ENCODE measurements around the gene ARID1B.

GRCh38 chr6:157088841-157089240 is 311.7 kb downstream of the ARID1B start:
- TF ChIP-seq, protein P1, sequence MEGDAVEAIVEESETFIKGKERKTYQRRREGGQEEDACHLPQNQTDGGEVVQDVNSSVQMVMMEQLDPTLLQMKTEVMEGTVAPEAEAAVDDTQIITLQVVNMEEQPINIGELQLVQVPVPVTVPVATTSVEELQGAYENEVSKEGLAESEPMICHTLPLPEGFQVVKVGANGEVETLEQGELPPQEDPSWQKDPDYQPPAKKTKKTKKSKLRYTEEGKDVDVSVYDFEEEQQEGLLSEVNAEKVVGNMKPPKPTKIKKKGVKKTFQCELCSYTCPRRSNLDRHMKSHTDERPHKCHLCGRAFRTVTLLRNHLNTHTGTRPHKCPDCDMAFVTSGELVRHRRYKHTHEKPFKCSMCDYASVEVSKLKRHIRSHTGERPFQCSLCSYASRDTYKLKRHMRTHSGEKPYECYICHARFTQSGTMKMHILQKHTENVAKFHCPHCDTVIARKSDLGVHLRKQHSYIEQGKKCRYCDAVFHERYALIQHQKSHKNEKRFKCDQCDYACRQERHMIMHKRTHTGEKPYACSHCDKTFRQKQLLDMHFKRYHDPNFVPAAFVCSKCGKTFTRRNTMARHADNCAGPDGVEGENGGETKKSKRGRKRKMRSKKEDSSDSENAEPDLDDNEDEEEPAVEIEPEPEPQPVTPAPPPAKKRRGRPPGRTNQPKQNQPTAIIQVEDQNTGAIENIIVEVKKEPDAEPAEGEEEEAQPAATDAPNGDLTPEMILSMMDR (tag by site-specific recombination; IDR thresholded peaks at IDR 0.05), result no peak
- TF ChIP-seq, protein P2, sequence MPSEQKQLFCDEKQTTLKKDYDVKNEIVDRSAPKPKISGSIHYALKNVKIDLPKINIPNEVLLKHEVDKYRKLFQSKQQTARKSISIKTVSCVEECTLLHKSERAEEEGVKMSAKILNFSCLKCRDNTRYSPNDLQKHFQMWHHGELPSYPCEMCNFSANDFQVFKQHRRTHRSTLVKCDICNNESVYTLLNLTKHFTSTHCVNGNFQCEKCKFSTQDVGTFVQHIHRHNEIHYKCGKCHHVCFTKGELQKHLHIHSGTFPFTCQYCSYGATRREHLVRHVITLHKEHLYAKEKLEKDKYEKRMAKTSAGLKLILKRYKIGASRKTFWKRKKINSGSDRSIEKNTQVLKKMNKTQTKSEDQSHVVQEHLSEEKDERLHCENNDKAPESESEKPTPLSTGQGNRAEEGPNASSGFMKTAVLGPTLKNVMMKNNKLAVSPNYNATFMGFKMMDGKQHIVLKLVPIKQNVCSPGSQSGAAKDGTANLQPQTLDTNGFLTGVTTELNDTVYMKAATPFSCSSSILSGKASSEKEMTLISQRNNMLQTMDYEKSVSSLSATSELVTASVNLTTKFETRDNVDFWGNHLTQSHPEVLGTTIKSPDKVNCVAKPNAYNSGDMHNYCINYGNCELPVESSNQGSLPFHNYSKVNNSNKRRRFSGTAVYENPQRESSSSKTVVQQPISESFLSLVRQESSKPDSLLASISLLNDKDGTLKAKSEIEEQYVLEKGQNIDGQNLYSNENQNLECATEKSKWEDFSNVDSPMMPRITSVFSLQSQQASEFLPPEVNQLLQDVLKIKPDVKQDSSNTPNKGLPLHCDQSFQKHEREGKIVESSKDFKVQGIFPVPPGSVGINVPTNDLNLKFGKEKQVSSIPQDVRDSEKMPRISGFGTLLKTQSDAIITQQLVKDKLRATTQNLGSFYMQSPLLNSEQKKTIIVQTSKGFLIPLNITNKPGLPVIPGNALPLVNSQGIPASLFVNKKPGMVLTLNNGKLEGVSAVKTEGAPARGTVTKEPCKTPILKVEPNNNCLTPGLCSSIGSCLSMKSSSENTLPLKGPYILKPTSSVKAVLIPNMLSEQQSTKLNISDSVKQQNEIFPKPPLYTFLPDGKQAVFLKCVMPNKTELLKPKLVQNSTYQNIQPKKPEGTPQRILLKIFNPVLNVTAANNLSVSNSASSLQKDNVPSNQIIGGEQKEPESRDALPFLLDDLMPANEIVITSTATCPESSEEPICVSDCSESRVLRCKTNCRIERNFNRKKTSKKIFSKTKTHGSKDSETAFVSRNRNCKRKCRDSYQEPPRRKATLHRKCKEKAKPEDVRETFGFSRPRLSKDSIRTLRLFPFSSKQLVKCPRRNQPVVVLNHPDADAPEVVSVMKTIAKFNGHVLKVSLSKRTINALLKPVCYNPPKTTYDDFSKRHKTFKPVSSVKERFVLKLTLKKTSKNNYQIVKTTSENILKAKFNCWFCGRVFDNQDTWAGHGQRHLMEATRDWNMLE (tag by site-specific recombination; conservative IDR thresholded peaks at IDR 0.05; ENCODE audit: low read depth), result no peak
- TF ChIP-seq ZNF354C (tag by site-specific recombination; IDR thresholded peaks at IDR 0.05; ENCODE audit: borderline replicate concordance, low read depth), result no peak
- no peak for TF ChIP-seq TCF7L2 (IDR thresholded peaks at IDR 0.05; ENCODE audit: borderline replicate concordance, low read depth, low read length)
- no peak for TF ChIP-seq KLF8 (tag by site-specific recombination; IDR thresholded peaks at IDR 0.05)
- TF ChIP-seq ZNF335 (tag by site-specific recombination; conservative IDR thresholded peaks at IDR 0.05), result no peak
- no peak for TF ChIP-seq OSR2 (tag by site-specific recombination; IDR thresholded peaks at IDR 0.05)
- TF ChIP-seq BCL11B (tag by site-specific recombination; IDR thresholded peaks at IDR 0.05; ENCODE audit: low read depth), result no peak
- no peak for TF ChIP-seq ZNF324 (tag by site-specific recombination; IDR thresholded peaks at IDR 0.05)
- no peak for TF ChIP-seq MZF1 (tag by site-specific recombination; IDR thresholded peaks at IDR 0.05; ENCODE audit: borderline replicate concordance)
- no peak for TF ChIP-seq ZNF544 (tag by site-specific recombination; IDR thresholded peaks at IDR 0.05)
- TF ChIP-seq ZNF16 (tag by site-specific recombination; IDR thresholded peaks at IDR 0.05; ENCODE audit: low read depth), result no peak
- TF ChIP-seq ZNF792 (tag by site-specific recombination; IDR thresholded peaks at IDR 0.05), result no peak
- TF ChIP-seq ZNF350 (tag by site-specific recombination; IDR thresholded peaks at IDR 0.05), result no peak

Data from HEK293 (cell line).